SJSA1 (cell line): ENCODE data around the gene NFKBIL1. TPM values are rescaled to one million over a fixed set of nuclear protein-coding genes. Genes with fewer than 3 reads are reported as not detected.

Source experiments
- DNase-seq, 2 experiments: peaks; one replicate each; pipeline ENCODE4 v3.0.0-alpha.2; 2015 to 2020; ENCODE audit warnings: low spot score in 2 of 2, low read depth in 1 of 2
- H3K27ac ChIP-seq: fragments of 250-450 bp; sonication (Bioruptor Pico); 2 replicates; pipeline ENCODE4 v1.5.1; 2020; ENCODE audit warnings: mild to moderate bottlenecking, moderate library complexity
- H3K27me3 ChIP-seq: fragments of 250-450 bp; sonication (Bioruptor Pico); replicated peaks from 2 replicates; pipeline ENCODE4 v1.5.1; 2020; ENCODE audit warnings: mild to moderate bottlenecking, moderate library complexity
- H3K36me3 ChIP-seq: fragments of 250-450 bp; sonication (Bioruptor Pico); 2 replicates; pipeline ENCODE4 v1.5.1; 2020; ENCODE audit warnings: mild to moderate bottlenecking
- H3K4me1 ChIP-seq: fragments of 250-450 bp; sonication (Bioruptor Pico); replicated peaks from 2 replicates; pipeline ENCODE4 v1.6.1; 2021; ENCODE audit warnings: mild to moderate bottlenecking
- H3K4me3 ChIP-seq: fragments of 250-450 bp; sonication (Bioruptor Pico); 2 replicates; pipeline ENCODE4 v1.5.1; 2020; ENCODE audit warnings: mild to moderate bottlenecking
- H3K9me3 ChIP-seq: fragments of 250-450 bp; sonication (Bioruptor Pico); replicated peaks from 2 replicates; pipeline ENCODE4 v1.5.1; 2020; ENCODE audit warnings: mild to moderate bottlenecking
- total RNA-seq: library from RNA; depleted of rRNA; stranded (reverse); fragments of >200 nt; shearing (Covaris generic); gene quantifications from 2 replicates; pipeline ENCODE4 v1.2.3, GENCODE V29; 2014

The NFKBIL1 gene
- total RNA-seq, 1 experiment from 2014 or later, result 21.0 TPM

- Histone ChIP-seq H3K4me3 (no peak overlapping the region), H3K27ac (peak overlapping the region; percentile 77), H3K4me1 (peaks cover 39% of the 10 kb centered on the region), H3K9me3 (no peaks in the 10 kb centered on the region), H3K36me3 (peaks cover 34% of the 10 kb centered on the region), H3K27me3 (no peaks in the 10 kb centered on the region)
- DNase-seq, result no peak
Observed at GRCh38 chr6:31560697-31561058, 13.3 kb downstream of the NFKBIL1 start.

- no peak for DNase-seq
- no peaks in the 10 kb centered on the region for H3K9me3 ChIP-seq
- peaks cover 11% of the 10 kb centered on the region for H3K4me1 ChIP-seq
- H3K36me3 ChIP-seq, result no peaks in the 10 kb centered on the region
- no peaks in the 10 kb centered on the region for H3K27me3 ChIP-seq
- H3K27ac ChIP-seq, result no peak overlapping the region
- H3K4me3 ChIP-seq, result no peak overlapping the region
Observed at GRCh38 chr6:31567531-31568370, 20.3 kb downstream of the NFKBIL1 start.

- Histone ChIP-seq H3K4me3 (no peak overlapping the region), H3K9me3 (no peaks in the 10 kb centered on the region), H3K27ac (no peak overlapping the region), H3K4me1 (peaks cover 3% of the 10 kb centered on the region), H3K27me3 (no peaks in the 10 kb centered on the region), H3K36me3 (no peaks in the 10 kb centered on the region)
- DNase-seq, result no peak
Observed at GRCh38 chr6:31568537-31568961, 21.1 kb downstream of the NFKBIL1 start.

- Histone ChIP-seq H3K4me1 (no peaks in the 10 kb centered on the region), H3K9me3 (no peaks in the 10 kb centered on the region), H3K36me3 (no peaks in the 10 kb centered on the region), H3K27ac (no peak overlapping the region), H3K4me3 (no peak overlapping the region), H3K27me3 (no peaks in the 10 kb centered on the region)
- no peak for DNase-seq
Observed at GRCh38 chr6:31569861-31570536, 22.6 kb downstream of the NFKBIL1 start.

- Histone ChIP-seq H3K4me1 (no peaks in the 10 kb centered on the region), H3K27ac (no peak within 1 kb of the TSS), H3K36me3 (no peaks in the 10 kb centered on the region), H3K4me3 (no peak within 1 kb of the TSS), H3K9me3 (no peaks in the 10 kb centered on the region), H3K27me3 (no peaks in the 10 kb centered on the region)
- no peak for DNase-seq
Observed at GRCh38 chr6:31572041-31572911, 24.9 kb downstream of the NFKBIL1 start, which contains the start of gene LTA. TSS of gene LTA (plus strand) at chr6:31572289. CDS start at chr6:31572743, 454 bp downstream.

- H3K4me3 ChIP-seq, result no peak overlapping the region
- H3K36me3 ChIP-seq, result no peaks in the 10 kb centered on the region
- no peak for DNase-seq
- no peaks in the 10 kb centered on the region for H3K9me3 ChIP-seq
- no peaks in the 10 kb centered on the region for H3K27me3 ChIP-seq
- no peaks in the 10 kb centered on the region for H3K4me1 ChIP-seq
- no peak overlapping the region for H3K27ac ChIP-seq
Observed at GRCh38 chr6:31573239-31574105, 26.1 kb downstream of the NFKBIL1 start.

- no peak for DNase-seq
- H3K9me3 ChIP-seq, result no peaks in the 10 kb centered on the region
- H3K4me3 ChIP-seq, result no peak overlapping the region
- no peaks in the 10 kb centered on the region for H3K36me3 ChIP-seq
- H3K27me3 ChIP-seq, result no peaks in the 10 kb centered on the region
- no peaks in the 10 kb centered on the region for H3K4me1 ChIP-seq
- H3K27ac ChIP-seq, result no peak overlapping the region
Observed at GRCh38 chr6:31574106-31575061, 27.0 kb downstream of the NFKBIL1 start.

- Histone ChIP-seq H3K9me3 (no peaks in the 10 kb centered on the region), H3K4me1 (no peaks in the 10 kb centered on the region), H3K27ac (no peak within 1 kb of the TSS), H3K4me3 (no peak within 1 kb of the TSS), H3K27me3 (no peaks in the 10 kb centered on the region), H3K36me3 (no peaks in the 10 kb centered on the region)
- no peak for DNase-seq
Observed at GRCh38 chr6:31575335-31575901, 28.0 kb downstream of the NFKBIL1 start, which contains the start of gene TNF. TSS of gene TNF (plus strand) at chr6:31575565. CDS start at chr6:31575742, 177 bp downstream.

GRCh38 chr6:31575952-31576685 lies 28.7 kb downstream of the NFKBIL1 start:
- Histone ChIP-seq H3K9me3 (no peaks in the 10 kb centered on the region), H3K4me3 (no peak overlapping the region), H3K27ac (no peak overlapping the region), H3K4me1 (peaks cover 3% of the 10 kb centered on the region; the same call in 1 of the 2 replicates), H3K27me3 (no peaks in the 10 kb centered on the region), H3K36me3 (no peaks in the 10 kb centered on the region)
- no peak for DNase-seq

- no peaks in the 10 kb centered on the region for H3K9me3 ChIP-seq
- no peak overlapping the region for H3K27ac ChIP-seq
- H3K27me3 ChIP-seq, result no peaks in the 10 kb centered on the region
- no peak for DNase-seq
- H3K4me1 ChIP-seq, result peaks cover 8% of the 10 kb centered on the region
- H3K4me3 ChIP-seq, result no peak overlapping the region
- no peaks in the 10 kb centered on the region for H3K36me3 ChIP-seq
Observed at GRCh38 chr6:31576897-31577578, 29.6 kb downstream of the NFKBIL1 start.

- H3K27ac ChIP-seq, result no peak overlapping the region
- H3K36me3 ChIP-seq, result no peaks in the 10 kb centered on the region
- no peak overlapping the region for H3K4me3 ChIP-seq
- no peak for DNase-seq
- H3K4me1 ChIP-seq, result peaks cover 8% of the 10 kb centered on the region
- no peaks in the 10 kb centered on the region for H3K27me3 ChIP-seq
- no peaks in the 10 kb centered on the region for H3K9me3 ChIP-seq
Observed at GRCh38 chr6:31577579-31577966, 30.2 kb downstream of the NFKBIL1 start.
